H1 (cell line): ENCODE data around the gene GTSE1. TPM values are rescaled to one million over a fixed set of nuclear protein-coding genes. Genes with fewer than 3 reads are reported as not detected.

Experiments
- CTCF ChIA-PET: fragments of 300-600 bp; sonication (Branson Sonifier 250); formaldehyde crosslinking; loops from one replicate; lab custom pipeline; 2021; ENCODE audit not compliant: partially characterized antibody; lab: Charles Lee
- POLR2A ChIA-PET: fragments of 300-600 bp; sonication (Branson Sonifier 250); formaldehyde crosslinking; loops from one replicate; lab custom pipeline; 2021; ENCODE audit warnings: inconsistent platforms; ENCODE audit not compliant: partially characterized antibody; lab: Charles Lee
- DNase-seq, 2 experiments: peaks; one replicate each; pipeline versions ENCODE4 v3.0.0 to v3.0.0-alpha.2; 2010 to 2022; ENCODE audit warnings: low spot score in 2 of 2, low read depth in 1 of 2, mixed read lengths in 1 of 2
- FAIRE-seq: peaks from 2 replicates; lab custom pipeline; 2011; peaks lifted over from hg19 to GRCh38; lab: Jason Lieb, UNC
- H2AFZ ChIP-seq: 2 replicates; pipeline ENCODE4 v1.8.1; 2012; ENCODE audit warnings: low read length, inconsistent platforms
- H2AK5ac ChIP-seq: 2 replicates; pipeline ENCODE4 v1.6.1; 2013; ENCODE audit warnings: low read depth, low read length
- H2BK120ac ChIP-seq: replicated peaks from 2 replicates; pipeline ENCODE3; 2013; ENCODE audit warnings: low read depth, low read length, inconsistent platforms
- H2BK12ac ChIP-seq: 2 replicates; pipeline ENCODE4 v1.6.1; 2013; ENCODE audit warnings: low read depth, low read length
- H2BK15ac ChIP-seq: 2 replicates; pipeline ENCODE4 v1.6.1; 2013; ENCODE audit warnings: low read length
- H2BK20ac ChIP-seq: 2 replicates; pipeline ENCODE4 v1.6.1; 2013; ENCODE audit warnings: low read length
- H2BK5ac ChIP-seq: 2 replicates; pipeline ENCODE4 v1.6.1; 2013; ENCODE audit warnings: low read depth, low read length
- H3K14ac ChIP-seq: 2 replicates; pipeline ENCODE4 v1.6.1; 2013; ENCODE audit warnings: inconsistent platforms; ENCODE audit not compliant: insufficient read length
- H3K18ac ChIP-seq: 2 replicates; pipeline ENCODE4 v1.6.1; 2013; ENCODE audit warnings: low read length; ENCODE audit errors: extremely low read depth
- H3K23ac ChIP-seq: 2 replicates; pipeline ENCODE4 v1.6.1; 2013; ENCODE audit warnings: inconsistent platforms; ENCODE audit not compliant: insufficient read length
- H3K23me2 ChIP-seq: 2 replicates; pipeline ENCODE4 v1.6.1; 2013; ENCODE audit warnings: low read depth, low read length
- H3K27ac ChIP-seq: 2 replicates; pipeline ENCODE4 v1.6.1; 2011; ENCODE audit warnings: low read depth, low read length, inconsistent platforms
- H3K27me3 ChIP-seq, 4 experiments: replicated peaks in 1 of 4; 1 replicate in 1 of 4; 2 replicates in 3 of 4; pipeline versions ENCODE4 v1.6.1 to v1.8.1; 2011 to 2013; ENCODE audit warnings: low read length in 3 of 4, mild to moderate bottlenecking in 3 of 4, inconsistent platforms in 2 of 4, mixed read lengths in 2 of 4, moderate library complexity in 1 of 4; ENCODE audit not compliant: control insufficient read depth in 3 of 4, insufficient read depth in 3 of 4; ENCODE audit errors: extremely low read depth in 1 of 4
- H3K36me3 ChIP-seq, 4 experiments: 2 replicates each; pipeline versions ENCODE4 v1.6.1 to v1.8.1; 2011 to 2013; ENCODE audit warnings: mild to moderate bottlenecking in 4 of 4, low read length in 3 of 4, moderate library complexity in 2 of 4, control low read depth in 1 of 4, inconsistent platforms in 1 of 4; ENCODE audit not compliant: insufficient read depth in 4 of 4, control insufficient read depth in 2 of 4
- H3K4ac ChIP-seq: replicated peaks from 2 replicates; pipeline ENCODE3; 2013; ENCODE audit warnings: low read length, low read depth, mixed read lengths, inconsistent platforms; ENCODE audit not compliant: insufficient read length
- H3K4me1 ChIP-seq, 4 experiments: replicated peaks in 1 of 4; 1 replicate in 1 of 4; 2 replicates in 3 of 4; pipeline versions ENCODE4 v1.6.1 to v1.8.1; 2011 to 2013; ENCODE audit warnings: low read length in 3 of 4, inconsistent platforms in 2 of 4, mixed read lengths in 1 of 4; ENCODE audit not compliant: insufficient read depth in 4 of 4, control insufficient read depth in 3 of 4
- H3K4me2 ChIP-seq, 2 experiments: 2 replicates each; pipeline versions ENCODE4 v1.6.1 to v1.8.1; 2011 to 2013; ENCODE audit warnings: low read depth in 2 of 2, low read length in 2 of 2, control low read depth in 1 of 2, inconsistent platforms in 1 of 2, mild to moderate bottlenecking in 1 of 2; ENCODE audit not compliant: insufficient read depth in 1 of 2
- H3K4me3 ChIP-seq, 4 experiments: fragments of 200-600, 300-600 bp in 1 of 4; sonication (generic), shearing (Covaris generic), sonication (Bioruptor Twin) in 1 of 4; 2 replicates each; pipeline versions ENCODE4 v1.5.1 to v1.8.1; 2011 to 2016; ENCODE audit warnings: low read length in 4 of 4, low read depth in 3 of 4, control low read depth in 2 of 4, inconsistent platforms in 2 of 4, mild to moderate bottlenecking in 2 of 4, mixed read lengths in 1 of 4, moderate library complexity in 1 of 4; ENCODE audit not compliant: insufficient read depth in 2 of 4; ENCODE audit errors: extremely low read depth in 1 of 4
- H3K56ac ChIP-seq: replicated peaks from 2 replicates; pipeline ENCODE3; 2013; ENCODE audit warnings: low read depth, mild to moderate bottlenecking, mixed read lengths, low read length, inconsistent platforms; ENCODE audit not compliant: insufficient read length
- H3K79me1 ChIP-seq: 2 replicates; pipeline ENCODE4 v1.6.1; 2013; ENCODE audit warnings: low read depth, low read length, control low read depth
- H3K79me2 ChIP-seq, 2 experiments: 2 replicates each; pipeline versions ENCODE4 v1.6.1 to v1.8.1; 2012 to 2013; ENCODE audit warnings: low read length in 2 of 2, mild to moderate bottlenecking in 2 of 2, inconsistent platforms in 1 of 2; ENCODE audit not compliant: insufficient read depth in 2 of 2, control insufficient read depth in 1 of 2
- H3K9ac ChIP-seq, 4 experiments: replicated peaks in 1 of 4; 1 replicate in 1 of 4; 2 replicates in 3 of 4; pipeline versions ENCODE4 v1.6.1 to v1.8.1; 2011 to 2013; ENCODE audit warnings: low read depth in 3 of 4, low read length in 3 of 4, control low read depth in 2 of 4, mild to moderate bottlenecking in 2 of 4, moderate library complexity in 2 of 4, inconsistent platforms in 1 of 4; ENCODE audit errors: extremely low read depth in 1 of 4
- H3K9me3 ChIP-seq, 2 experiments: 2 replicates each; pipeline versions ENCODE4 v1.6.1 to v1.8.1; 2012 to 2013; ENCODE audit warnings: mild to moderate bottlenecking in 2 of 2, moderate library complexity in 2 of 2, control low read depth in 1 of 2, inconsistent platforms in 1 of 2, low read depth in 1 of 2, low read length in 1 of 2, mixed read lengths in 1 of 2; ENCODE audit not compliant: insufficient read depth in 2 of 2
- H4K20me1 ChIP-seq, 2 experiments: replicated peaks in 1 of 2; 2 replicates each; pipeline versions ENCODE3 to v1.8.1; 2011 to 2013; ENCODE audit warnings: inconsistent platforms in 2 of 2, low read length in 2 of 2, mild to moderate bottlenecking in 1 of 2; ENCODE audit not compliant: insufficient read depth in 2 of 2, control insufficient read depth in 1 of 2
- H4K5ac ChIP-seq: 2 replicates; pipeline ENCODE4 v1.6.1; 2013; ENCODE audit warnings: low read length, low read depth, mixed read lengths, inconsistent platforms; ENCODE audit not compliant: insufficient read length
- H4K8ac ChIP-seq: 2 replicates; pipeline ENCODE4 v1.8.0; 2013; ENCODE audit warnings: mild to moderate bottlenecking, moderate library complexity, low read length, inconsistent platforms; ENCODE audit not compliant: insufficient read depth; ENCODE audit errors: extremely low read depth
- H4K91ac ChIP-seq: replicated peaks from 2 replicates; pipeline ENCODE3; 2013; ENCODE audit warnings: low read length, mixed read lengths, inconsistent platforms; ENCODE audit not compliant: insufficient read length
- BCL11A ChIP-seq, 2 experiments: IDR thresholded peaks; one replicate each; pipeline ENCODE4 v1.6.1; 2011; ENCODE audit warnings: low read depth in 2 of 2, low read length in 2 of 2, mild to moderate bottlenecking in 2 of 2
- CEBPB ChIP-seq: IDR thresholded peaks from 2 replicates; pipeline ENCODE4 v1.6.1; 2012; ENCODE audit warnings: low read depth, low read length
- CREB1 ChIP-seq: IDR thresholded peaks from 2 replicates; pipeline ENCODE4 v1.6.1; 2012; ENCODE audit warnings: inconsistent platforms
- CTCF ChIP-seq, 3 experiments: IDR thresholded peaks; 1 replicate in 2 of 3; 2 replicates in 1 of 3; pipeline versions ENCODE4 v1.5.1 to v1.6.1; 2011; ENCODE audit warnings: low read length in 3 of 3, mild to moderate bottlenecking in 3 of 3, inconsistent platforms in 2 of 3, low read depth in 1 of 3, moderate library complexity in 1 of 3; ENCODE audit not compliant: insufficient read depth in 1 of 3; ENCODE audit errors: control extremely low read depth in 1 of 3
- GTF2F1 ChIP-seq: IDR thresholded peaks from 2 replicates; pipeline ENCODE4 v1.6.1; 2012; ENCODE audit warnings: low read depth, low read length, improper control_type of control experiment, borderline replicate concordance
- MAFK ChIP-seq: IDR thresholded peaks from 2 replicates; pipeline ENCODE4 v1.6.1; 2012; ENCODE audit warnings: low read depth, mild to moderate bottlenecking, improper control_type of control experiment, low read length
- SAP30 ChIP-seq: fragments of 300-600 bp; sonication (generic); IDR thresholded peaks from 2 replicates; pipeline ENCODE4 v1.7.1; 2012; ENCODE audit warnings: low read length, moderate library complexity, mild to moderate bottlenecking, inconsistent platforms; ENCODE audit not compliant: insufficient read depth, insufficient replicate concordance
- SP4 ChIP-seq: IDR thresholded peaks from 2 replicates; pipeline ENCODE4 v1.6.1; 2012; ENCODE audit warnings: low read length, inconsistent platforms
- WGBS, 2 experiments: shearing (Covaris generic) in 1 of 2; methylation state at CpG; one replicate each; pipeline versions ENCODE4 v1.1.6 to v1.1.7; 2013 to 2015; ENCODE audit warnings: low lambda C conversion rate in 2 of 2, mixed read lengths in 2 of 2, inconsistent platforms in 1 of 2, low coverage in 1 of 2, missing lambda C conversion rate in 1 of 2; ENCODE audit not compliant: insufficient replicate concordance in 2 of 2, insufficient coverage in 1 of 2, insufficient read length in 1 of 2; ENCODE audit errors: extremely low coverage in 1 of 2, missing lambda C conversion rate in 1 of 2; 5-methylcytosine and 5-hydroxymethylcytosine counted together
- polyA plus RNA-seq, 7 experiments: library from polyadenylated mRNA; depleted of rRNA in 3 of 7; stranded (reverse) in 5 of 7; unstranded in 2 of 7; fragments of >200 nt in 5 of 7; fragments of 200-250 nt in 2 of 7; gene quantifications; 1 replicate in 5 of 7; 2 replicates in 1 of 7; 4 replicates in 1 of 7; pipeline versions ENCODE4 v1.2.1 to v1.2.3, GENCODE V29; 2011 to 2013; ENCODE audit warnings: missing spikeins in 2 of 7, mixed read lengths in 2 of 7
- total RNA-seq: library from RNA; stranded (reverse); fragmentation: NEBNext Ultra II Directional; extraction: Animal tissue kit (Norgen Biotek cat#: 25700); gene quantifications from 2 replicates; pipeline ENCODE4 v1.2.1, GENCODE V29; 2021

The GTSE1 gene
- total and polyA plus RNA-seq, 2 of the 8 experiments (the other 6 are each of a cell fraction or from before 2014, with no cell fraction given) = 17.5 to 38.6 TPM

GRCh38 chr22:46335201-46336118, 38.8 kb downstream of the GTSE1 start, which contains the start of gene TRMU:
Gene TRMU, plus strand, starts transcription at chr22:46335714. Its CDS starts 51 bp downstream, at chr22:46335765.
- no peak within 1 kb of the TSS for H2AK5ac ChIP-seq
- DNase-seq (peak; percentile 51 to 87), FAIRE-seq (no peak)
- WGBS, 2 experiments = 2% methylated on average over 46 of the region's 93 CpGs; no CpG with 5 or more reads in 1 of the 2 experiments
- H4K5ac ChIP-seq = peak within 1 kb of the TSS; percentile 21
- H3K4ac ChIP-seq = no peak within 1 kb of the TSS
- H2BK5ac ChIP-seq = no peak within 1 kb of the TSS; the same call in 1 of the 2 replicates
- peaks cover 9% of the 10 kb centered on the region for H3K79me1 ChIP-seq
- H4K91ac ChIP-seq = no peak within 1 kb of the TSS
- peak within 1 kb of the TSS; percentile 55 to 90 (median 80) for H3K4me3 ChIP-seq
- H3K4me2 ChIP-seq = peak within 1 kb of the TSS; percentile 88 to 94
- H3K18ac ChIP-seq = peak within 1 kb of the TSS; percentile 78
- ChIA-PET CTCF (interaction anchor here (0.6 to 1.4 kb wide), 5 partner anchors 73 to 346 kb away, joined by 3 to 5 read pairs (median 4); partner anchors contain the start of gene PKDREJ), POLR2A (interaction anchor here (0.7 to 1.5 kb wide), 11 partner anchors 9 to 1850 kb away, joined by 3 to 5 read pairs (median 3); partner anchors contain the start of genes GTSE1 and PKDREJ)
- H2BK12ac ChIP-seq = no peak within 1 kb of the TSS
- H3K27me3 ChIP-seq = no peaks in the 10 kb centered on the region
- no peak within 1 kb of the TSS for H2BK120ac ChIP-seq
- H3K23me2 ChIP-seq = 0 out of 2 replicates have a peak, but pooled peaks cover 2% of the 10 kb centered on the region
- H4K20me1 ChIP-seq = peaks cover 7 to 11% of the 10 kb centered on the region in 2 experiments
- no peak within 1 kb of the TSS for H3K23ac ChIP-seq
- peaks cover 0 to 4% (median 3%) of the 10 kb centered on the region in 4 experiments; a peak in 3 of 7 replicates for H3K4me1 ChIP-seq
- H2BK15ac ChIP-seq = 0 out of 2 replicates have a peak within 1 kb of the TSS, but pooled peaks have one; percentile 16
- H3K14ac ChIP-seq = no peak within 1 kb of the TSS
- H2BK20ac ChIP-seq = no peak within 1 kb of the TSS
- H3K36me3 ChIP-seq = peaks cover 9 to 29% (median 20%) of the 10 kb centered on the region in 4 experiments
- H2AFZ ChIP-seq = no peak within 1 kb of the TSS; the same call in 1 of the 2 replicates
- H3K27ac ChIP-seq = peak within 1 kb of the TSS; percentile 8; the same call in 1 of the 2 replicates
- peaks cover 9 to 29% of the 10 kb centered on the region in 2 experiments for H3K79me2 ChIP-seq
- H3K9ac ChIP-seq = peak within 1 kb of the TSS; percentile 57 to 82 (median 70)
- peak within 1 kb of the TSS; percentile 20 for H3K56ac ChIP-seq
- peak within 1 kb of the TSS; percentile 79 for H4K8ac ChIP-seq
- no peaks in the 10 kb centered on the region for H3K9me3 ChIP-seq
- TF ChIP-seq SP4 (no peak), CTCF (IDR thresholded peaks at IDR 0.05; ENCODE audit: control extremely low read depth in 1 of 3, insufficient read depth in 1 of 3, low read depth in 1 of 3, low read length in 3 of 3) (no peak), CREB1 (peak; percentile 58), GTF2F1 (no peak), BCL11A (IDR thresholded peaks at IDR 0.05; ENCODE audit: low read depth in 2 of 2, low read length in 2 of 2) (no peak), CEBPB (no peak), MAFK (no peak), SAP30 (no peak)
